H1 (cell line): ENCODE results near the gene GNG7. TPM values are rescaled to one million over a fixed set of nuclear protein-coding genes. Genes with fewer than 3 reads are reported as not detected.

ENCODE experiments used
- CBX8 ChIP-seq: fragments of 300-800, 300-1000 bp; sonication (generic); IDR thresholded peaks from 2 replicates; pipeline ENCODE4 v1.7.1; 2016; ENCODE audit warnings: low read depth, low read length, borderline replicate concordance
- HDAC6 ChIP-seq: IDR thresholded peaks from one replicate; pipeline ENCODE4 v1.7.1; 2012; ENCODE audit warnings: low read depth, mild to moderate bottlenecking, inconsistent platforms, low read length, moderate library complexity
- JUN ChIP-seq: IDR thresholded peaks from 2 replicates; pipeline ENCODE4 v1.6.1; 2011; ENCODE audit warnings: low read depth, mild to moderate bottlenecking, improper control_type of control experiment, low read length
- PHF8 ChIP-seq: fragments of 200-600 bp; sonication (generic); conservative IDR thresholded peaks from 2 replicates; pipeline ENCODE4 v1.7.1; 2012; ENCODE audit warnings: low read depth, mild to moderate bottlenecking, inconsistent platforms, low read length, moderate library complexity
- POLR2A ChIP-seq, 2 experiments: IDR thresholded peaks; 1 replicate in 1 of 2; 2 replicates in 1 of 2; pipeline ENCODE4 v1.6.1; 2011; ENCODE audit warnings: low read depth in 2 of 2, low read length in 2 of 2, mild to moderate bottlenecking in 2 of 2; ENCODE audit errors: control extremely low read depth in 1 of 2
- RXRA ChIP-seq: IDR thresholded peaks from 2 replicates; pipeline ENCODE4 v1.6.1; 2011; ENCODE audit warnings: low read depth, mild to moderate bottlenecking, low read length, moderate library complexity; ENCODE audit not compliant: insufficient read depth
- SUZ12 ChIP-seq: fragments of 200-600 bp; sonication (generic); IDR thresholded peaks from 2 replicates; pipeline ENCODE4 v1.6.1; 2012; ENCODE audit warnings: mild to moderate bottlenecking, inconsistent platforms, low read length, moderate library complexity, mixed read lengths
- TEAD4 ChIP-seq: IDR thresholded peaks from 2 replicates; pipeline ENCODE4 v1.6.1; 2012; ENCODE audit warnings: low read depth, low read length, inconsistent platforms, mixed read lengths
- polyA plus RNA-seq, 7 experiments: library from polyadenylated mRNA; depleted of rRNA in 3 of 7; stranded (reverse) in 5 of 7; unstranded in 2 of 7; fragments of >200 nt in 5 of 7; fragments of 200-250 nt in 2 of 7; gene quantifications; 1 replicate in 5 of 7; 2 replicates in 1 of 7; 4 replicates in 1 of 7; pipeline versions ENCODE4 v1.2.1 to v1.2.3, GENCODE V29; 2011 to 2013; ENCODE audit warnings: missing spikeins in 2 of 7, mixed read lengths in 2 of 7
- total RNA-seq: library from RNA; stranded (reverse); fragmentation: NEBNext Ultra II Directional; extraction: Animal tissue kit (Norgen Biotek cat#: 25700); gene quantifications from 2 replicates; pipeline ENCODE4 v1.2.1, GENCODE V29; 2021

The GNG7 gene
- total and polyA plus RNA-seq, 2 of the 8 experiments (the other 6 are each of a cell fraction or from before 2014, with no cell fraction given): 2.8 to 7.8 TPM

GRCh38 chr19:2588081-2588777 lies 114.3 kb downstream of the GNG7 start (continued):
- TF ChIP-seq PHF8: no peak
- no peak for TF ChIP-seq SUZ12
- no peak for TF ChIP-seq RXRA
- no peak for TF ChIP-seq JUN
- no peak for TF ChIP-seq CBX8
- TF ChIP-seq HDAC6: no peak
- TF ChIP-seq TEAD4: no peak
- no peak for TF ChIP-seq POLR2A (IDR thresholded peaks at IDR 0.05; ENCODE audit: control extremely low read depth in 1 of 2, low read depth in 2 of 2, low read length in 2 of 2)
